Diencephalon (tissue), 1 donor: Measurements from ENCODE around the gene GBP7. TPM values are rescaled to one million over a fixed set of nuclear protein-coding genes. Genes with fewer than 3 reads are reported as not detected.

Source experiments
- total RNA-seq: library from RNA; depleted of rRNA; stranded (reverse); fragments of >200 nt; gene quantifications from one replicate; pipeline ENCODE4 v1.2.3, GENCODE V29; 2014

GBP7 gene, protein sequence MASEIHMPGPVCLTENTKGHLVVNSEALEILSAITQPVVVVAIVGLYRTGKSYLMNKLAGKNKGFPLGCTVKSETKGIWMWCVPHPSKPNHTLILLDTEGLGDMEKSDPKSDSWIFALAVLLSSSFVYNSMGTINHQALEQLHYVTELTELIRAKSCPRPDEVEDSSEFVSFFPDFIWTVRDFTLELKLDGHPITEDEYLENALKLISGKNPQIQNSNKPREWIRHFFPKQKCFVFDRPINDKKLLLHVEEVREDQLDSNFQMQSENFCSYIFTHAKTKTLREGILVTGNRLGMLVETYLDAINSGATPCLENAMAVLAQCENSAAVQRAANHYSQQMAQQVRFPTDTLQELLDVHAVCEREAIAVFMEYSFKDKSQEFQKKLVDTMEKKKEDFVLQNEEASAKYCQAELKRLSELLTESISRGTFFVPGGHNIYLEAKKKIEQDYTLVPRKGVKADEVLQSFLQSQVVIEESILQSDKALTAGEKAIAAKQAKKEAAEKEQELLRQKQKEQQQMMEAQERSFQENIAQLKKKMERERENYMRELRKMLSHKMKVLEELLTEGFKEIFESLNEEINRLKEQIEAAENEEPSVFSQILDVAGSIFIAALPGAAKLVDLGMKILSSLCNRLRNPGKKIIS
- total RNA-seq: not detected

DNA sequence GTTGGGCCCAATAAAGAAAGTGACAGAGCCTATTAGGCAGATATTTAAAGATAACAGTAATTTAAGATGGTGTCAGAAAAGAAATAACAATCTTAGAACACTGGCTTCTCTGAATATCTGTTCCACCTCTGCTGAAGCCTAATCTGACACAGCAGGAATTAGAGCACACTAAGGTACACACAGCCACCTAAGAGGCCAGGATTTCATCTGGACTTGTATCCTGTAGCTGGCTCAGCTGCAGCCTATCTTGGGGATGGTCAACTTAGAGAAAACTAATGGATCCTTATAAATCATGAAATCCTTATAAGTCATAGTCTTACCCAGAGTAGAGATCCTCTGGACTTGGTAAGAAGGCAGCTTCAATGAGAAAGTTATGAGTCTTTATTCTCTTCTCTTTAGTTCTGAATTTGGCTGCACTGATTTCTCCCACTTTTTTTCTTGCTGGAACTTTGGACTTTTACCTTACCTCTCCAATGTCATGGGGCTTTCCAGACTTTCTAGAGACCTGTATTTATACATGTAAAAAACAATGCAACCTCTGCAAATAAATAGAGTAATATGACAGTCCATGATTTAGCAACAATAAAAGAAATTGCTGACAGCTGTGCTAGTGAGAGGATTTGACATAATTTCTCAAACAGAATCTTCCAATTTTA, at the start of gene GBP7:
Gene GBP7 (minus strand): TSS at position 403 of the 656 bp plus-strand sequence. CDS start 4,068 bp downstream, outside the sequence.

DNA sequence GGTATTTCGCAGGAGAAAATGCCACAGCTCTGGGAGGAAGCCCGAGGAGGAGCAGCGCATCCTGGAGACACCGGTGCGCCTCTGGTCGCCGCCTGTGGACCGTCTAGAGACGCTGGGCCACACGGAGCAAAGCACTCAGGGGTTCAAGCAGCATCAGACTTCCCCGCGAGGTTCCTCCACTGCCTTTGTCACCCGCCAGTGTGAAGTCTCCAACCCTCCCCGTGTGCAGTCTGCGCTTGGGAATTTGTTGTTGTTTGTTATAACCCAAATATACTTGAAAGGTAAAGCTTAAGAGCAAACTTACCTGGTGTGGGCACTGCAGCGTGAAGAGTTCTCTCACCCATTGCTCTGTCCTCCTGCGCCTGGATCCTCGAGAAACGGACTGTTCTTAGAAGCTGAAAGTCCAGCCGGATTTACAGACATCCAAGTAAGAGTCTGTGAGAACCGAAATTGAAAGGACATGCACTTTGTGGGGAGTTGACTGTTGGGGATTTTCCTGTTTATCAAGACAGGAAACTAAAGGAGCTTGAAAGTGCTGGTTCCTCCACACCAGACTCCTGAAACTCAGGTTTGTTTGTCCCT, 22.8 kb upstream of the GBP7 start, which contains the start of gene GBP4:
Gene GBP4 (minus strand): TSS at position 452 of the 582 bp plus-strand sequence. CDS start 108 bp downstream, at position 344.

DNA sequence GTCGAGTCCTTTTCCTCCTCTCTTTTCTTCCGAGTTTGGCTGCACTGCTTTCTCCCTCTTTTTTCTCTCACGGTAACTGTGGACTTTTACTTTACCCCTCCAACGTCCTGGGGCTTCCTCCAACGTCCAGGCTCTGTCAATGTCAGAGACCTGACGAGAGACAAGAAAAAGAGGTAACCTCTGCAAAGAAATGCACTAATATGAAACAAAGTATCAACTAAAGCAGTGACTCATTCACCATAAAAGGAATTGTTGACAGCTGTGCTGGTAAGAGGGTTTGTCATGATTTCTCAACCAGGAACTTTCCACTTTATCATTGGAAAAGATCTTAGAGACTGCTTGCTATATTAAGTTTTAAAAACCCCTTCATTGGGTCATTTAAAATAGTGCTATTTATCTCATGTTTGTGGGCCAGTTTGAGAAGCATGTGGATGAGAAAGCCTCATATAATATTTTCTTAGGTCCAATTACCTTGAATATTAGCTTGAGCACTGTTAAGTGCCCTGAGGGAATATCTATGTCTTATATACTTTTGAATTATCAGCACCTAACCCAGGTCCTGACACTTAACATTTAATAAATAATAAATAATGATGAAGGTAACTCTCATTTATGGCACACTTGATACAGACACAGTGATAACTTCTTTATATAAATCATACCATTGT, 49.8 kb downstream of the GBP7 start, which contains the start of gene GBP2:
Gene GBP2 (minus strand): TSS at position 202 of the 668 bp plus-strand sequence. CDS start 4,148 bp downstream, outside the sequence.

Other genes starting within 250 kb of the GBP7 start
- 12.7 TPM for gene KYAT3, start 183.4 kb downstream of the GBP7 start, total RNA-seq
- 35.8 TPM for gene RBMXL1, start 183.4 kb downstream of the GBP7 start, total RNA-seq
- gene GBP3, start 153.1 kb downstream of the GBP7 start, total RNA-seq: 1.4 TPM
- gene GBP1, start 110.8 kb downstream of the GBP7 start, total RNA-seq: 0.69 TPM
- gene GBP2, start 49.9 kb downstream of the GBP7 start, total RNA-seq: 0.46 TPM
- gene GBP4, start 22.9 kb upstream of the GBP7 start, total RNA-seq: 1.8 TPM
- 0.23 TPM for gene GBP5, start 96.9 kb upstream of the GBP7 start, total RNA-seq
- gene GBP6, start 188.1 kb upstream of the GBP7 start, total RNA-seq: 0.69 TPM